ENCODE measurements around the gene NCAPG2. TPM values are rescaled to one million over a fixed set of nuclear protein-coding genes. Genes with fewer than 3 reads are reported as not detected.

NCAPG2 gene
- total and polyA plus RNA-seq, 2 of the 13 experiments (the other 11 are each of a cell fraction or from before 2014, with no cell fraction given): 15.1 to 30.7 TPM

DNA sequence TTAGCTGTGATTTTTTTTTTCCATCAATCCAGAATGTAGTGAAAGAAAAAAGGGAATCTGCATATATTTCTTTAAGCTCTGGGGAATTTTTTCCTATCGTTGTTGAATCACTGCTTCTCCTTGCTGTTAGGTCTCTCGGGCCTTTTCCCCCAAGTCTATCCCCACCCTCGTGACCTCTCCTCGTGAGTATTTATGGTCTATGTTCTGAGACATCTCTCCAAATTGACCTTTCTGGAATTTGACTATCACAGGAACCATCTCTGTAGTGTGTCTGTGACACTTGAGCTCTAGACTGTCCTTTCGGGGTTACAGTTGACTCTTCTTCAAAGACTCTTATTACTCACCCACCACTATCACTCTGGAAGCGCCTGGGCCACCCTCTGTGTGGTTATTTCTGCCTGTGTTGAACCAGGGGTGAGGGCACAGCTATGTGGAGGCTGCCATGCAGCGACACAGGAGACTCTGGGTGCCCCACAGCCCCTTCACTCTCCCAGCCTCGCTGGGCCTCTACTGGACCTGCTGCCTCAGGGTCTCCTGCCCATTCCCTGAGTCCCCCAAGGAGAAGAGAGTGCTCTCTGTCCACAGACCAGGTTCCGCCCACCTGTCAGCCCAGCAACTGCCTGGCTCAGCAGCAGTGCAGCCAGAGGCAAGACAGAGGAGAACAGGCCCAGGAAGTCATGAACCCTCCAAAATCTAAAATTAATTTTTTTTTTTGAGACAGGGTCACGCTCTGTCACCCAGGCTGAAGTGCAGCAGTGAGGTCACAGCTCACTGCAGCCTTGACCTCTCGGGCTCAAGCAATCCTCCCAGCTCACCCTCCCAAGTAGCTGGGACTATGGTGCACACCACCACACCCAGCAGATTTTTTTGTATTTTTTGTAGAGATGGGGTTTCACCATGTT is 71.3 kb downstream of the NCAPG2 start:
- TF ChIP-seq, protein P1, sequence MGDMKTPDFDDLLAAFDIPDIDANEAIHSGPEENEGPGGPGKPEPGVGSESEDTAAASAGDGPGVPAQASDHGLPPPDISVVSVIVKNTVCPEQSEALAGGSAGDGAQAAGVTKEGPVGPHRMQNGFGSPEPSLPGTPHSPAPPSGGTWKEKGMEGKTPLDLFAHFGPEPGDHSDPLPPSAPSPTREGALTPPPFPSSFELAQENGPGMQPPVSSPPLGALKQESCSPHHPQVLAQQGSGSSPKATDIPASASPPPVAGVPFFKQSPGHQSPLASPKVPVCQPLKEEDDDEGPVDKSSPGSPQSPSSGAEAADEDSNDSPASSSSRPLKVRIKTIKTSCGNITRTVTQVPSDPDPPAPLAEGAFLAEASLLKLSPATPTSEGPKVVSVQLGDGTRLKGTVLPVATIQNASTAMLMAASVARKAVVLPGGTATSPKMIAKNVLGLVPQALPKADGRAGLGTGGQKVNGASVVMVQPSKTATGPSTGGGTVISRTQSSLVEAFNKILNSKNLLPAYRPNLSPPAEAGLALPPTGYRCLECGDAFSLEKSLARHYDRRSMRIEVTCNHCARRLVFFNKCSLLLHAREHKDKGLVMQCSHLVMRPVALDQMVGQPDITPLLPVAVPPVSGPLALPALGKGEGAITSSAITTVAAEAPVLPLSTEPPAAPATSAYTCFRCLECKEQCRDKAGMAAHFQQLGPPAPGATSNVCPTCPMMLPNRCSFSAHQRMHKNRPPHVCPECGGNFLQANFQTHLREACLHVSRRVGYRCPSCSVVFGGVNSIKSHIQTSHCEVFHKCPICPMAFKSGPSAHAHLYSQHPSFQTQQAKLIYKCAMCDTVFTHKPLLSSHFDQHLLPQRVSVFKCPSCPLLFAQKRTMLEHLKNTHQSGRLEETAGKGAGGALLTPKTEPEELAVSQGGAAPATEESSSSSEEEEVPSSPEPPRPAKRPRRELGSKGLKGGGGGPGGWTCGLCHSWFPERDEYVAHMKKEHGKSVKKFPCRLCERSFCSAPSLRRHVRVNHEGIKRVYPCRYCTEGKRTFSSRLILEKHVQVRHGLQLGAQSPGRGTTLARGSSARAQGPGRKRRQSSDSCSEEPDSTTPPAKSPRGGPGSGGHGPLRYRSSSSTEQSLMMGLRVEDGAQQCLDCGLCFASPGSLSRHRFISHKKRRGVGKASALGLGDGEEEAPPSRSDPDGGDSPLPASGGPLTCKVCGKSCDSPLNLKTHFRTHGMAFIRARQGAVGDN (CRISPR knock-in tag; IDR thresholded peaks at IDR 0.05): peak; percentile 32; the same call in 1 of the 2 replicates
- no peak for TF ChIP-seq ZBTB7A (CRISPR knock-in tag; IDR thresholded peaks at IDR 0.05)
- no peak for TF ChIP-seq ZNF251 (CRISPR knock-in tag; IDR thresholded peaks at IDR 0.05)
- Histone ChIP-seq H3K9me3 (ENCODE audit: low read length) (no peaks in the 10 kb centered on the region), H3K4me1 (ENCODE audit: insufficient read depth, low read length) (peaks cover 17% of the 10 kb centered on the region), H2AFZ (ENCODE audit: low read length) (no peak overlapping the region), H4K20me1 (ENCODE audit: insufficient read depth, low read length) (no peaks in the 10 kb centered on the region), H3K27ac (ENCODE audit: extremely low read length, insufficient read depth, low read length) (no peak overlapping the region), H3K4me3 (replicated peaks in 1 of 3; ENCODE audit: insufficient read depth in 1 of 3, low read depth in 2 of 3, low read length in 3 of 3) (no peak overlapping the region), H3K36me3 (replicated peaks in 1 of 2; ENCODE audit: control insufficient read depth in 1 of 2, insufficient read depth in 2 of 2, low read length in 2 of 2) (peaks cover 1 to 4% of the 10 kb centered on the region in 2 experiments; a peak in 2 of 5 replicates), H3K79me2 (ENCODE audit: insufficient read depth, low read length) (no peaks in the 10 kb centered on the region), H3K27me3 (ENCODE audit: control insufficient read depth in 1 of 2, insufficient read depth in 2 of 2, low read length in 2 of 2) (no peaks in the 10 kb centered on the region), H3K4me2 (ENCODE audit: low read depth, low read length) (no peak overlapping the region), H3K9ac (ENCODE audit: insufficient read depth, low read depth, low read length) (no peak overlapping the region)
- 92% methylated on average over 11 of the region's 11 CpGs for WGBS (ENCODE audit: low lambda C conversion rate)
- intact Hi-C loops (cut with micrococcal nuclease; ENCODE audit: unreplicated experiment) (loop anchor here (5.0 kb wide), 1 partner anchor 41 kb away; no protein-coding TSS in a partner anchor), in situ Hi-C loops (cut with HindIII; ENCODE audit: extremely low pct_ligation_motif_present, low pct_unique_long_range_greater_than_20kb) (no loop called here)
- no peak for DNase-seq (ENCODE audit: low spot score)
- ChIA-PET CTCF (ENCODE audit: low intra/inter-chr PET ratio, low total read pairs) (no interaction called here), POLR2A (no interaction called here)
- no peak for FAIRE-seq
- no peak; the same call in 1 of the 3 replicates for ATAC-seq
- no TSS peak for BruUV-seq (replicated peaks)

All from HepG2 (cell line).